HCT116 (cell line): ENCODE measurements around the gene DPYD. TPM values are rescaled to one million over a fixed set of nuclear protein-coding genes. Genes with fewer than 3 reads are reported as not detected.

Source experiments
- ATAC-seq: fragments of 200-7000 bp; cut with Tn5 transposase; 2 replicates; pipeline ENCODE4 v1.9.1; 2020; ENCODE audit warnings: mild to moderate bottlenecking, moderate library complexity
- BruUV-seq: library from RNA; stranded (reverse); fragments of 400-500 nt; replicated peaks from 2 replicates; lab custom pipeline; 2021; lab: Mats Ljungman, UMichigan
- CTCF ChIA-PET: fragments of 300-600 bp; sonication (Branson Sonifier 250); formaldehyde crosslinking; loops from one replicate; lab custom pipeline; 2021; ENCODE audit warnings: antibody characterized with exemption; lab: Charles Lee
- POLR2A ChIA-PET: fragments of 300-600, 350-600 bp; sonication (Branson Sonifier 250); formaldehyde crosslinking; loops from one replicate; lab custom pipeline; 2021; ENCODE audit warnings: antibody characterized with exemption; lab: Charles Lee
- RAD21 ChIA-PET, 2 experiments: fragments of 300-600 bp; sonication (Branson Sonifier 250); formaldehyde crosslinking; loops; one replicate each; lab custom pipeline; 2023; ENCODE audit warnings: low total read pairs in 2 of 2; ENCODE audit not compliant: uncharacterized antibody in 2 of 2, unreplicated experiment in 2 of 2, low non-redundant PET in 1 of 2; lab: Charles Lee
- DNase-seq: peaks from one replicate; pipeline ENCODE4 v3.0.0-alpha.2; 2010; ENCODE audit warnings: low read depth, low spot score
- H2AFZ ChIP-seq: fragments of 200-600 bp; shearing (Covaris generic), sonication (generic); 2 replicates; pipeline ENCODE4 v1.6.1; 2017; ENCODE audit warnings: low read depth, mixed run types, mixed read lengths, antibody characterized with exemption, low read length; ENCODE audit not compliant: poor library complexity, severe bottlenecking
- H3K27ac ChIP-seq: 2 replicates; pipeline ENCODE4 v1.5.1; 2012; ENCODE audit warnings: low read depth, low read length
- H3K27me3 ChIP-seq: fragments of 200-600 bp; sonication (generic); 2 replicates; pipeline ENCODE4 v1.6.1; 2016; ENCODE audit warnings: mixed run types, low read length, mixed read lengths; ENCODE audit not compliant: insufficient read depth
- H3K36me3 ChIP-seq, 2 experiments: fragments of 200-500 bp in 1 of 2; fragments of 200-600 bp in 1 of 2; sonication (Bioruptor generic) in 1 of 2; sonication (generic) in 1 of 2; 2 replicates each; pipeline versions ENCODE4 v1.5.1 to v1.6.1; 2014 to 2016; ENCODE audit warnings: low read length in 2 of 2, inconsistent platforms in 1 of 2, mixed read lengths in 1 of 2, mixed run types in 1 of 2; ENCODE audit not compliant: insufficient read depth in 2 of 2, control insufficient read depth in 1 of 2
- H3K4me1 ChIP-seq, 2 experiments: fragments of 200-600 bp in 1 of 2; sonication (generic) in 1 of 2; 2 replicates each; pipeline versions ENCODE4 v1.5.1 to v1.6.1; 2012 to 2017; ENCODE audit warnings: low read length in 2 of 2, inconsistent platforms in 1 of 2, mild to moderate bottlenecking in 1 of 2, mixed read lengths in 1 of 2, mixed run types in 1 of 2, moderate library complexity in 1 of 2; ENCODE audit not compliant: insufficient read depth in 2 of 2, control insufficient read depth in 1 of 2
- H3K4me2 ChIP-seq: fragments of 200-600 bp; sonication (generic); 2 replicates; pipeline ENCODE4 v1.6.1; 2017; ENCODE audit warnings: mixed run types, low read length, mixed read lengths
- H3K4me3 ChIP-seq, 2 experiments: fragments of 200-600 bp in 1 of 2; sonication (generic) in 1 of 2; replicated peaks in 1 of 2; 2 replicates each; pipeline ENCODE4 v1.5.1; 2011 to 2016; ENCODE audit warnings: low read length in 2 of 2, control low read depth in 1 of 2, low read depth in 1 of 2, mild to moderate bottlenecking in 1 of 2, mixed read lengths in 1 of 2, mixed run types in 1 of 2
- H3K79me2 ChIP-seq: fragments of 200-600 bp; sonication (generic); 2 replicates; pipeline ENCODE4 v1.6.1; 2017; ENCODE audit warnings: mild to moderate bottlenecking, mixed run types, low read length, moderate library complexity, mixed read lengths; ENCODE audit not compliant: insufficient read depth
- H3K9ac ChIP-seq: fragments of 200-600 bp; sonication (generic); 2 replicates; pipeline ENCODE4 v1.6.1; 2016; ENCODE audit warnings: low read length, mixed read lengths
- H3K9me2 ChIP-seq: fragments of 200-600 bp; sonication (generic), shearing (Covaris generic); 2 replicates; pipeline ENCODE4 v1.6.1; 2017; ENCODE audit warnings: mixed run types, mild to moderate bottlenecking, moderate library complexity; ENCODE audit not compliant: insufficient read depth
- H3K9me3 ChIP-seq, 2 experiments: fragments of 200-500 bp in 1 of 2; fragments of 200-600 bp in 1 of 2; sonication (Bioruptor generic) in 1 of 2; sonication (generic) in 1 of 2; 2 replicates each; pipeline ENCODE4 v1.6.1; 2014 to 2017; ENCODE audit warnings: low read length in 2 of 2, mixed read lengths in 2 of 2, inconsistent platforms in 1 of 2, low read depth in 1 of 2, mild to moderate bottlenecking in 1 of 2, mixed run types in 1 of 2, moderate library complexity in 1 of 2; ENCODE audit not compliant: control insufficient read depth in 1 of 2, insufficient read depth in 1 of 2
- H4K20me1 ChIP-seq: fragments of 200-600 bp; sonication (generic), shearing (Covaris generic); 2 replicates; pipeline ENCODE4 v1.6.1; 2017; ENCODE audit warnings: mixed run types, mild to moderate bottlenecking, moderate library complexity; ENCODE audit not compliant: insufficient read depth
- CBX3 ChIP-seq: IDR thresholded peaks from 2 replicates; pipeline ENCODE4 v1.6.1; 2012; ENCODE audit warnings: low read depth
- ELF1 ChIP-seq: IDR thresholded peaks from 2 replicates; pipeline ENCODE4 v1.6.1; 2012; ENCODE audit warnings: low read depth, borderline replicate concordance
- FOSL1 ChIP-seq: IDR thresholded peaks from 2 replicates; pipeline ENCODE4 v1.6.1; 2012; ENCODE audit warnings: low read depth
- JUND ChIP-seq: IDR thresholded peaks from 2 replicates; pipeline ENCODE4 v1.6.1; 2012
- POLR2A ChIP-seq: IDR thresholded peaks from 2 replicates; pipeline ENCODE4 v1.7.0; 2011; ENCODE audit warnings: borderline replicate concordance; ENCODE audit not compliant: insufficient read depth, insufficient read length; ENCODE audit errors: extremely low read depth
- SP1 ChIP-seq: IDR thresholded peaks from 2 replicates; pipeline ENCODE4 v1.6.1; 2012; ENCODE audit warnings: low read depth
- TCF7L2 ChIP-seq: IDR thresholded peaks from 2 replicates; pipeline ENCODE4 v1.7.0; 2011; ENCODE audit warnings: borderline replicate concordance, inconsistent platforms; ENCODE audit not compliant: insufficient read depth, insufficient read length; ENCODE audit errors: extremely low read depth
- YY1 ChIP-seq: IDR thresholded peaks from 2 replicates; pipeline ENCODE4 v1.6.1; 2011; ENCODE audit warnings: low read length, low read depth, moderate library complexity, mild to moderate bottlenecking; ENCODE audit not compliant: insufficient replicate concordance; ENCODE audit errors: extremely low read depth
- intact Hi-C: fragments of 100-400 bp; cut with micrococcal nuclease; formaldehyde crosslinking; loops from 2 replicates; pipeline ENCODE4 v1.10.0; 2022
- total RNA-seq: library from RNA; stranded (reverse); gene quantifications from one replicate; pipeline ENCODE4 v1.2.1, GENCODE V29; 2021; ENCODE audit not compliant: unreplicated experiment
- TF ChIP-seq, protein P1 (sequence below): IDR thresholded peaks from 2 replicates; pipeline ENCODE4 v1.6.1; 2012

Gene DPYD
- total RNA-seq, 1 experiment from 2014 or later: 1.7 TPM

GRCh38 chr1:97923811-97924210 is 3.0 kb upstream of the DPYD start:
- ChIA-PET RAD21 (no interaction called here), CTCF (no interaction called here)
- intact Hi-C loops: no loop called here
- no peak overlapping the region for H3K27ac ChIP-seq
- no peak overlapping the region for H3K4me3 ChIP-seq
- H2AFZ ChIP-seq: no peak overlapping the region
- no peaks in the 10 kb centered on the region for H3K9me3 ChIP-seq
- no peaks in the 10 kb centered on the region for H3K79me2 ChIP-seq
- H3K36me3 ChIP-seq: no peaks in the 10 kb centered on the region
- no peaks in the 10 kb centered on the region for H3K27me3 ChIP-seq
- DNase-seq (no peak), ATAC-seq (no peak)
- BruUV-seq: no TSS peak
- H4K20me1 ChIP-seq: no peaks in the 10 kb centered on the region
- TF ChIP-seq, protein P1, sequence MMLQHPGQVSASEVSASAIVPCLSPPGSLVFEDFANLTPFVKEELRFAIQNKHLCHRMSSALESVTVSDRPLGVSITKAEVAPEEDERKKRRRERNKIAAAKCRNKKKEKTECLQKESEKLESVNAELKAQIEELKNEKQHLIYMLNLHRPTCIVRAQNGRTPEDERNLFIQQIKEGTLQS: no peak
- TF ChIP-seq JUND: no peak
- TF ChIP-seq TCF7L2: no peak
- TF ChIP-seq CBX3: no peak
- TF ChIP-seq SP1: no peak
- TF ChIP-seq YY1: no peak
- TF ChIP-seq ELF1: no peak
- TF ChIP-seq POLR2A: no peak
- no peak for TF ChIP-seq FOSL1
- TF ChIP-seq, all 23 proteins: peak for 0
- Histone ChIP-seq H3K9ac (no peak overlapping the region), H3K4me2 (no peak overlapping the region), H3K4me1 (peaks cover 0 to 10% of the 10 kb centered on the region in 2 experiments; a peak in 2 of 4 replicates), H3K9me2 (no peaks in the 10 kb centered on the region)
- POLR2A ChIA-PET: no interaction called here

GRCh38 chr1:97920276-97920831 is 480 bp downstream of the DPYD start:
- Histone ChIP-seq H3K9me2 (no peaks in the 10 kb centered on the region), H3K27me3 (no peaks in the 10 kb centered on the region), H4K20me1 (no peaks in the 10 kb centered on the region), H3K9me3 (no peaks in the 10 kb centered on the region), H3K36me3 (no peaks in the 10 kb centered on the region), H3K4me1 (peaks cover 0 to 10% of the 10 kb centered on the region in 2 experiments; a peak in 2 of 4 replicates), H3K9ac (peak overlapping the region; percentile 56), H3K4me2 (peak overlapping the region; percentile 96), H3K27ac (peak overlapping the region; percentile 16; the same call in 1 of the 2 replicates), H3K4me3 (peak overlapping the region; percentile 59 to 70), H3K79me2 (no peaks in the 10 kb centered on the region), H2AFZ (peak overlapping the region; percentile 43)
- ChIA-PET RAD21 (no interaction called here), CTCF (interaction anchor here (1.5 to 1.7 kb wide), 2 partner anchors 548 to 677 kb away, joined by 3 read pairs; no protein-coding TSS in a partner anchor), POLR2A (no interaction called here)
- no TSS peak for BruUV-seq
- DNase-seq (no peak), ATAC-seq (peak; percentile 41)
- intact Hi-C loops: no loop called here
- no peak for TF ChIP-seq JUND
